NB4 (cell line): Measurements from ENCODE around the gene MTMR2.

Source experiments
- MYC ChIP-seq: IDR thresholded peaks from 2 replicates; pipeline ENCODE4 v1.6.1; 2011; ENCODE audit warnings: low read depth, low read length
- POLR2A ChIP-seq: IDR thresholded peaks from 2 replicates; pipeline ENCODE4 v1.6.1; 2011; ENCODE audit warnings: mild to moderate bottlenecking; ENCODE audit not compliant: insufficient read length; ENCODE audit errors: extremely low read depth
- TF ChIP-seq, protein P1 (sequence below): IDR thresholded peaks from one replicate; pipeline ENCODE4 v1.5.1; 2012; ENCODE audit warnings: low read depth, low read length
- TF ChIP-seq, protein P2 (sequence below): IDR thresholded peaks from 2 replicates; pipeline ENCODE4 v1.6.1; 2011; ENCODE audit warnings: low read depth, low read length

DNA sequence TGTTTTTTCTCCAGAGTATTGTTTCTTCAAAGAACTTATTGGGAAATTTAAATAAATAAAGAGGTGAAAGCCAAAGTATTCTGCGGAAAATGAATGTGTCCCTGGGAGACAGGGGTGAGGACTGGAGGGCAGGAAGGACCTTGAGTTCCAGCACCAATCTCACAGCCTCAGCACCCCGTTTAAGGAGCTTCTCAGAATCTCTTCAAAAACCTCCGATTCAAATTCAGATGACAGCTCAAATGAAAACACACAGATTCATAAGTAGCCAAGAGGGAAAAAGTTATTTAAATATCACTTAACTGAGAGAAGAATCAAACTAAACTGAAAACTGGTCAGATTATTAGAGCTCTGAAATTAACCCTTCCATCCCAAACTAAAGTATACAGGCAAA lies 12.5 kb downstream of the MTMR2 start:
- TF ChIP-seq, protein P1, sequence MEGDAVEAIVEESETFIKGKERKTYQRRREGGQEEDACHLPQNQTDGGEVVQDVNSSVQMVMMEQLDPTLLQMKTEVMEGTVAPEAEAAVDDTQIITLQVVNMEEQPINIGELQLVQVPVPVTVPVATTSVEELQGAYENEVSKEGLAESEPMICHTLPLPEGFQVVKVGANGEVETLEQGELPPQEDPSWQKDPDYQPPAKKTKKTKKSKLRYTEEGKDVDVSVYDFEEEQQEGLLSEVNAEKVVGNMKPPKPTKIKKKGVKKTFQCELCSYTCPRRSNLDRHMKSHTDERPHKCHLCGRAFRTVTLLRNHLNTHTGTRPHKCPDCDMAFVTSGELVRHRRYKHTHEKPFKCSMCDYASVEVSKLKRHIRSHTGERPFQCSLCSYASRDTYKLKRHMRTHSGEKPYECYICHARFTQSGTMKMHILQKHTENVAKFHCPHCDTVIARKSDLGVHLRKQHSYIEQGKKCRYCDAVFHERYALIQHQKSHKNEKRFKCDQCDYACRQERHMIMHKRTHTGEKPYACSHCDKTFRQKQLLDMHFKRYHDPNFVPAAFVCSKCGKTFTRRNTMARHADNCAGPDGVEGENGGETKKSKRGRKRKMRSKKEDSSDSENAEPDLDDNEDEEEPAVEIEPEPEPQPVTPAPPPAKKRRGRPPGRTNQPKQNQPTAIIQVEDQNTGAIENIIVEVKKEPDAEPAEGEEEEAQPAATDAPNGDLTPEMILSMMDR, result no peak
- no peak for TF ChIP-seq POLR2A
- TF ChIP-seq MYC, result no peak
- TF ChIP-seq, protein P2, sequence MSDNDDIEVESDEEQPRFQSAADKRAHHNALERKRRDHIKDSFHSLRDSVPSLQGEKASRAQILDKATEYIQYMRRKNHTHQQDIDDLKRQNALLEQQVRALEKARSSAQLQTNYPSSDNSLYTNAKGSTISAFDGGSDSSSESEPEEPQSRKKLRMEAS, result no peak
